Measurements from ENCODE around the gene MTCL3.

MTCL3 gene

DNA sequence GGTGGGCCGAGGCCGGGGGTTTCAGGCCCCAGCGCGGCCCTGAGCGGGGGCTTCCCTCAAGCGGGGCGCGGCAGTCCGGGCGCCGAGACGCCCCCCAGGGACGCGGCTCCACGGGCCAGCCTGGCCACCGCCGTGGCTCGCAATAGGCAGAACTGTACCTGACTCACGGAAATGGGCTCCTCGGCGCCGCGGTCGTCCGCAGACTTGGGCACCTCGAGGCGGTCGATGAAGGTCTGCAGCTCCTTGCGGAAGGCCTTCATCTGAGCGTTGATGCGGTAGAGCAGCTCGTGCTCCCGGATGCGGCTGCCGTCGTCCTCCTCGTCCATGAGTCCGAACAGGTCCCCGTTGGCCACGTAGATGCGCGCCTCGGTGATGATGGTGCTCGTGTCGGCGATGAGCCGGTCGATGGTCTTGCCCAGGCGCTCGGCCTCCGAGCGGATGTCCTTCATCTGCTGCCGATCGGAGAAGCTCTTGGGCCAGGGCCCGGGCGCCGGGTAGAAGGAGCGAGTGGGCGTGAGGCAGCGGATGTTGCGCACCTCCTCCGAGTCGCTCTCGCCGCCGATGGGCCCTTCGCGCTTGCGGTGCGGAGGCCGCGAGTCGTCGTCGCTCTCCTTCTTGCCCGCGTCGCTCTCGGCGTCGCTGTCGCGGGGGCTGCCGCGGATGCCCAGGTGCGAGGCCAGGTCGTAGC is 43.9 kb downstream of the MTCL3 start:
- H3K4me1 ChIP-seq = no peaks in the 10 kb centered on the region
- H3K9me3 ChIP-seq = no peaks in the 10 kb centered on the region
- no peak overlapping the region for H3K4me3 ChIP-seq
- no peaks in the 10 kb centered on the region for H3K27me3 ChIP-seq
- intact Hi-C loops (cut with DNase I; ENCODE audit: low total_unique reads) = no loop called here
- TF ChIP-seq POLR2AphosphoS5 (IDR thresholded peaks at IDR 0.05) = no peak
- no peak for DNase-seq (ENCODE audit: low spot score in 2 of 2)
- H3K36me3 ChIP-seq = no peaks in the 10 kb centered on the region
- no peak overlapping the region for H3K27ac ChIP-seq

DNA sequence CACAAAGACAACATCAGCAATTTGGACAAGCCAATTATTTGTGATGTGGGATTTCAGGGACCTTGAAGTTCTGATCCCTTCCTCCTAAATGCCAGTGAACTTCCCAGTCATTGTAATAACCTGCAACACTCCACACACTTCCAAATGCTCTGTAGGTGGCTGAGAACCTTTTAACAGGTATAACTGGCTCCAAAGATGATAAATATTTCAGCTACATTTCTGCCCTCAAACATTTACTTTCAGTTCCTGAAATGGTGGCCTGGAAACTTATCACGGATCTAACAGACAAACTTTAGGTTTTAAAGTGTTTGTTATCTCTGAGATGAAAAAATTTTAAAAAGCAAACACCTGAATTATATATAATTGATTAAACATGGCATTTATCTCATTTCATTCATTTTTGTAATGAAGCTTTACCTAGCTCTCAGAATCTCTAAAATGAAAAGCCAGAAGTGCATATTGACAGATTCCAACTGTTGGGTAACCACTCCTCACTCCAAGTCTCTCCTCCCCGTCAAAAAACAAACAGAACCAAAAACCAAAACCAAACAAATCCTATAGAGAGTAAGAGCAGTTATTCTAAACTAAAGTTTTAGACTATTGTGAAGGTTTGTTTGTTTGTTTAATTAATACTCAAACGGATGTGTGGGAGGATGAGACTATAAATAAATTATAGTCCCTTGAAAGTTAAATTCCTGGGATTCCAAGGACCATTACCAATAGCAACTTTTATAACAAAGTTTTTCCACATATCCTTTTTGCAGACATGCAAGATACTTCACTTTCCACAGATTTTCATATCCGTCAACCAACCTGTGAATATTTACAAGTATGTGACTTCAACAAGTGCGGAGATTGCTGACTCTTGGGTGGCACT is 47.5 kb downstream of the MTCL3 start:
- Histone ChIP-seq H3K36me3 (no peaks in the 10 kb centered on the region), H3K4me1 (no peaks in the 10 kb centered on the region), H3K4me3 (no peak overlapping the region), H3K27ac (no peak overlapping the region), H3K9me3 (no peaks in the 10 kb centered on the region), H3K27me3 (no peaks in the 10 kb centered on the region)
- no peak for DNase-seq (ENCODE audit: low spot score in 2 of 2)
- TF ChIP-seq, protein P1, sequence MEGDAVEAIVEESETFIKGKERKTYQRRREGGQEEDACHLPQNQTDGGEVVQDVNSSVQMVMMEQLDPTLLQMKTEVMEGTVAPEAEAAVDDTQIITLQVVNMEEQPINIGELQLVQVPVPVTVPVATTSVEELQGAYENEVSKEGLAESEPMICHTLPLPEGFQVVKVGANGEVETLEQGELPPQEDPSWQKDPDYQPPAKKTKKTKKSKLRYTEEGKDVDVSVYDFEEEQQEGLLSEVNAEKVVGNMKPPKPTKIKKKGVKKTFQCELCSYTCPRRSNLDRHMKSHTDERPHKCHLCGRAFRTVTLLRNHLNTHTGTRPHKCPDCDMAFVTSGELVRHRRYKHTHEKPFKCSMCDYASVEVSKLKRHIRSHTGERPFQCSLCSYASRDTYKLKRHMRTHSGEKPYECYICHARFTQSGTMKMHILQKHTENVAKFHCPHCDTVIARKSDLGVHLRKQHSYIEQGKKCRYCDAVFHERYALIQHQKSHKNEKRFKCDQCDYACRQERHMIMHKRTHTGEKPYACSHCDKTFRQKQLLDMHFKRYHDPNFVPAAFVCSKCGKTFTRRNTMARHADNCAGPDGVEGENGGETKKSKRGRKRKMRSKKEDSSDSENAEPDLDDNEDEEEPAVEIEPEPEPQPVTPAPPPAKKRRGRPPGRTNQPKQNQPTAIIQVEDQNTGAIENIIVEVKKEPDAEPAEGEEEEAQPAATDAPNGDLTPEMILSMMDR (IDR thresholded peaks at IDR 0.05) = no peak
- TF ChIP-seq POLR2AphosphoS5 (IDR thresholded peaks at IDR 0.05) (no peak), POLR2A (IDR thresholded peaks at IDR 0.05) (no peak)
- intact Hi-C loops (cut with DNase I; ENCODE audit: low total_unique reads) = no loop called here

GRCh38 chr6:127468936-127469335 is 50.2 kb downstream of the MTCL3 start:
- DNase-seq (ENCODE audit: low spot score in 2 of 2) = no peak
- Histone ChIP-seq H3K4me1 (no peaks in the 10 kb centered on the region), H3K9me3 (no peaks in the 10 kb centered on the region), H3K27me3 (no peaks in the 10 kb centered on the region), H3K4me3 (no peak overlapping the region), H3K27ac (no peak overlapping the region), H3K36me3 (no peaks in the 10 kb centered on the region)
- TF ChIP-seq POLR2AphosphoS5 (IDR thresholded peaks at IDR 0.05) = no peak
- TF ChIP-seq, protein P1 (IDR thresholded peaks at IDR 0.05) = no peak
- TF ChIP-seq POLR2A (IDR thresholded peaks at IDR 0.05) = no peak
- intact Hi-C loops (cut with DNase I; ENCODE audit: low total_unique reads) = no loop called here

- TF ChIP-seq, protein P1 (IDR thresholded peaks at IDR 0.05) = no peak
- TF ChIP-seq POLR2AphosphoS5 (IDR thresholded peaks at IDR 0.05) (no peak), POLR2A (IDR thresholded peaks at IDR 0.05) (no peak)
- Histone ChIP-seq H3K9me3 (no peaks in the 10 kb centered on the region), H3K36me3 (no peaks in the 10 kb centered on the region), H3K4me1 (no peaks in the 10 kb centered on the region), H3K27me3 (no peaks in the 10 kb centered on the region), H3K4me3 (no peak overlapping the region), H3K27ac (no peak overlapping the region)
- intact Hi-C loops (cut with DNase I; ENCODE audit: low total_unique reads) = no loop called here
- no peak for DNase-seq (ENCODE audit: low spot score in 2 of 2)
Measured at GRCh38 chr6:127466416-127466815, 52.7 kb downstream of the MTCL3 start.

DNA sequence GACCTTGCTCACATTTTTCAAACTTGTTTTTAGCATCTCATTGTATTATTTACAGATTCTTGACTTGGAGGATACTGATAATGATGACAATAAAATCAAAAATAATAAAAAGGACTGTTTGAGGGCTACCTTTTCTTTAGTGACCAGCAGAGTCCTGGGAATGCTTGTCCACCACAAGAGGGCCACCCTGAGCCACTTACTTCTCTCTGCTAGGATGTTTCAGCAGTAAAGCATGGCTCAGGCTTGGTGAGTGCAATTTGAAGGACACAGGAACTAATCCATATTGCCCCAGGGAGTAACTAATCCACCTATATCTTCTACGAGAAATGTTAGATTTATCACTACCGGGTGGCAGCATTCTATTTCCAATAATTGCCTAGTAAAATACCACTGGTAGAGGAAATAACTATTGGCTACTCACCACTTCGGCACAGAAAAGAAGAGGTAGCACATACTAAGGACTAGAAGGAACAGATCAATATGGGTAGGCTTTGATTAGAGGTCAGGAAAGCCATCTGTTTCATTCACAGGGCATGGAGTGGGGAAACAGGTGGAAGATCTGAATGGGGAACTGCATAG is 54.2 kb downstream of the MTCL3 start:
- H3K9me3 ChIP-seq = no peaks in the 10 kb centered on the region
- H3K4me1 ChIP-seq = no peaks in the 10 kb centered on the region
- intact Hi-C loops (cut with DNase I; ENCODE audit: low total_unique reads) = no loop called here
- TF ChIP-seq POLR2A (IDR thresholded peaks at IDR 0.05) = no peak
- no peak for TF ChIP-seq POLR2AphosphoS5 (IDR thresholded peaks at IDR 0.05)
- TF ChIP-seq, protein P1 (IDR thresholded peaks at IDR 0.05) = peak in 2 of 3 donors; percentile 43 to 46
- no peak overlapping the region for H3K27ac ChIP-seq
- H3K27me3 ChIP-seq = no peaks in the 10 kb centered on the region
- H3K36me3 ChIP-seq = no peaks in the 10 kb centered on the region
- peak in 1 of 2 donors; percentile 63 for DNase-seq (ENCODE audit: low spot score in 2 of 2)
- no peak overlapping the region for H3K4me3 ChIP-seq

All from breast epithelium (tissue), 4 donors.